UCSD-AML1 (cell line): Measurements from ENCODE around the gene TPM4.
A peak's percentile ranks its signal among the peaks of the same experiment; 100 is the strongest.
"Not testable (repeated sequence)": the region's sequence is repeated elsewhere in the genome, so short reads cannot be mapped to it uniquely, and the experiment has no call there.

Experiments
- DNase-seq: peaks from one replicate; lab custom pipeline; 2025; ENCODE audit not compliant: unreplicated experiment; lab: John Stamatoyannopoulos, UW

TPM4 gene

GRCh38 chr19:16070366-16070990, 5.8 kb upstream of the TPM4 start:
- peak; percentile 81 for DNase-seq

GRCh38 chr19:16071072-16071691, 5.1 kb upstream of the TPM4 start:
- DNase-seq: no peak

DNA sequence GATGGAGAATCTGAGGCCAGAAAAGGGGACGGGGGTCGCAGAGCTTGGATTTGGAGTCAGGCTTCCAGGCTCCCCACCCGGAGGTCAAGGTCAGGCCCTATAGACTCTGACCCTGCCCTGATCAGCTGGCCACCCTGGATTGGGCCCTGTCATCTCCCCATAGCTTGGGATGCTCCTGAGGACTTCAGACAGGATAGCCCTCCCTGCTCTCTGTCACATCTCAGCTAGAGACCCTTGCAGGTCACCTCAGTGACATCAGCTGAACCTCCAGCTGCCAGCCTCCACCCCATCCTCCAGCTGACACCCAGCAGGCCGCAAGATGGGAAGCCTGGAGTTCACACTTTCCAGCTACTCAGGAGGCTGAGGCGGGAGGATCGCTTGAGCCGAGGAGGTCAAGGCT, 2.8 kb upstream of the TPM4 start:
- DNase-seq: no peak

- DNase-seq: no peak
Observed at GRCh38 chr19:16073988-16074387, 2.3 kb upstream of the TPM4 start.

- no peak for DNase-seq
Observed at GRCh38 chr19:16074488-16075365, 1.6 kb upstream of the TPM4 start.

GRCh38 chr19:16075430-16076153, 703 bp upstream of the TPM4 start:
- DNase-seq: no peak

- DNase-seq: peak; percentile 45
Observed at GRCh38 chr19:16076958-16077611, 790 bp downstream of the TPM4 start.

- DNase-seq: peak; percentile 47
Observed at GRCh38 chr19:16077984-16078758, 1.9 kb downstream of the TPM4 start.

DNA sequence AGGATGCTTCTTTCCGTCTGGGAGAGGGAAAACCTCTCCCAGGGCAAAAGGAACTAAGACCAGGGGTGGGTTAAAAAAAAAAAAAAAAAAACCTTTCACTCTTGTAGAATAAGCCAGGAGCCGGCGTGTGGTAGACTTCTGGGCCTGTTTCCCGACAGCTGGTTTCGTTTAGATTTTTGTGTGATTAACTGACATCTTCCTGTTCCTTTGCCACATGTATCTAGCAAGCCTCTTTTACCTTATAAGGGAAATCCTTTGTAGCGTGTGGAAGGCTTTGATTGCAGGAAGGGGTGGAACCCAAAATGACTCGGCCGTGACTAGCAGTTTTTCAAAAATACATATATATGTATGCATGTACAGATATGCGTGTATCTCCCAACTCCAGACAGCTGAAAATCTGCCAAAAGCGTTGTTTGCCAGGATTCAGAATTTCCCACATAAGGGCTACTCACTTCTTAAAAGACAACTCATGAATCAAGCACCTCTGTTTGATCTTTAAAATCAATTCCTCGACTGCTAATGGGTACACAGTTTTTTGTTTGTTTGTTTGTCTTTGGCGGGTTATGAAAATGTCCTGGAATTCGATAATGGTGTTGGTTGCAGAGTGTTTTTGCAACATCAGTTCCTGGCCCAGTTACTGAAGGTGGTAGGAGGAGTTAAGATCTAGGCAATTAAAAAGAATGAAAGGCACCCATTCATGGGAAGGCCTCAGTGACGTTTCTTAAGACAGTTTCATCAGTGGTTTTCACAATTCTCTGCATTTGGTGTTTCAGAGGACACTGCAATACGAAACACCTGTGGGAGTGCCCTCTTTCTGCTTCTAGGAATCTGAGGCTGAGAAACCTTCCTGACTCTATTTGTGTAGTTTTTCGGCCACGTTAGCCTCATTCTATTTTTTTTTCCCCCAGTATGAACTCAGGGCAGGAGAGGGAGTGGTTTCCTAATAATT, 2.7 kb downstream of the TPM4 start:
- DNase-seq: peak; percentile 66

DNA sequence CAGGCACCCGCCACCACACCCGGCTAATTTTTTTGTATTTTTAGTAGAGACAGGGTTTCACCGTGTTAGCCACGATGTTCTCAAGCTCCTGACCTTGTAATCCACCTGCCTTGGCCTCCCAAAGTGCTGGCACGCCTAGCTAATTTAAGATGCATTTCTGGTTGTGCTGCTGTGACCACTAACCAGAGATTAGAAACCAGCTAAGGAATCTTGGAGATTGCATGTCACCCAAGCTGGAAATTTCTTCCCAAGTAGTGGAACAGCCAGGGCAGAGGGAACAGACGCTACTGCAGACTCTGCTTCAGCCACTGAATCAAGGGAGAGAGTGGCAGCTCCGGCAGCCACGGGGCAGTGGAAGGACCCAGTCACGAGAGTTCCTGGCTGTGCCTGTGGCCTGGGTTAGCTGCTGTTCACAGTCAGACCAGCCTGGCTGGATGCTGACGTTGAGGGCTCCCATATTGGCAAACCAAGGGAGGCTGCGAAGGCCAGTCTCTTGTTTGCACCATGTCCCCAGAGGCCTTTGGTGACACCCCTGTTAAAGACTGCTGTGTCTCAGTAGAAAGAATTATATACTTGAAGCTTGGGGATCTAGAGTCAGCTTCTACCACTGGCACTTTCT, 7.9 kb downstream of the TPM4 start:
- DNase-seq: no peak

GRCh38 chr19:16085115-16085514, 8.8 kb downstream of the TPM4 start:
- no peak for DNase-seq

DNA sequence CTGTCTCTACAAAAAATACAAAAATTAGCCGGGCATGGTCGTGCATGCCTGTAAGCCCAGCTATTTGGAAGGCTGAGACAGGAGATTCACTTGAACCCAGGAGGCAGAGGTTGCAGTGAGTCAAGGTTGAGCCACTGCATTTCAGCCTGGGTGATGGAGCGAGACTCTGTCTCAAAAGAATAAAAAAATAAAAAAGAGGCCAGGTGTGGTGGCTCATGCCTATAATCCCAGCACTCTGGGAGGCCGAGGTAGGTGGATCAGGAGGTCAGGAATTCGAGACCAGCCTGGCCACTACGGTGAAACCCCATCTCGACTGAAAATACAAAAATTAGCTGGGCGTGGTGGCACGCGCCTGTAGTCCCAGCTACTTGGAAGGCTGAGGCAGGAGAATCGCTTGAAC, 11.1 kb downstream of the TPM4 start:
- DNase-seq: not testable (repeated sequence)

- no peak for DNase-seq
Observed at GRCh38 chr19:16087940-16088339, 11.6 kb downstream of the TPM4 start.

- no peak for DNase-seq
Observed at GRCh38 chr19:16088351-16089009, 12.2 kb downstream of the TPM4 start.

DNA sequence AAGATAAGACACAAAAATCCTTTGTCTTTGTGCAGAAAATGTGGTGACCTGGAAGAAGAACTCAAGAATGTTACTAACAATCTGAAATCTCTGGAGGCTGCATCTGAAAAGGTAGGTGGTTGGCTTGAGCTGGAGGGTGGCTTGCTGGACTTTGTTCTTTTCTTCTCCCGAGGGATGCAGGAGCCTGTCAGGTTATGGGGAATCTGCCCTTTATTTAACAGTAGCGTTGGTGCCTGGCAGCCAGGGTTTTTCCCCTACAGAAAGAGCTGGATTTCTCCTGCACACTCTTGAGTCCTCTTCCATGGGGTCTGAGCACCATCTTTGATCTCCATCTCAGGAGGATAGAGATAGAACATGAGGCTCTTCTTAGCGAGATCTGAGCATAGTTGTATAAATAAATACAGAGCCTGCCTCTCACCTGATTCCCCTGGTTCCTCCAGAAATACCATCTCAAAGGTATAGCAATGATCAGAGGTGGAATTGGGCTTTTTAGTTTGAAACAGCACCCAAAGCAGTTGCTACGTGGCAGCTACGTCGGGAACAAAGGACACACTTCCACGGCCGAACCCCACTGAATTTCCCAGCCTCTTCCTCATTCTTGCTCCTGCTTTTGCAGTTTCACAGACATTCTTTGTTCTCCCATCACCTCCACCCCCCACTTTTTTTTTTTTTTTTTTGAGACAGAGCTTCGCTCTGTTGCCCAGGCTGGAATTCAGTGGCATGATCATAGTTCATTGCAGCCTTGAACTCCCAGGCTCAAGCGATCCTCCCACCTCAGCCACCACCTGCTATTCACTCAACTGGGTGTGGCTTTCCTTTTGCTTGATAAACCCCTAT, 12.9 kb downstream of the TPM4 start:
- no peak for DNase-seq

- no peak for DNase-seq
Observed at GRCh38 chr19:16091546-16092475, 15.5 kb downstream of the TPM4 start.
